Stimulated activated CD4-positive, alpha-beta T cell treated with anti-CD3 and anti-CD28 coated beads, Interleukin-15, amount 100 ng/mL, for 48 hours (primary cell): ENCODE measurements around the gene TRMT2A.

Experiments
- DNase-seq, 2 donors: peaks; one replicate each; pipeline ENCODE4 v3.0.0-alpha.2; 2020; ENCODE audit warnings: low read depth in 2 of 2

The TRMT2A gene

DNA sequence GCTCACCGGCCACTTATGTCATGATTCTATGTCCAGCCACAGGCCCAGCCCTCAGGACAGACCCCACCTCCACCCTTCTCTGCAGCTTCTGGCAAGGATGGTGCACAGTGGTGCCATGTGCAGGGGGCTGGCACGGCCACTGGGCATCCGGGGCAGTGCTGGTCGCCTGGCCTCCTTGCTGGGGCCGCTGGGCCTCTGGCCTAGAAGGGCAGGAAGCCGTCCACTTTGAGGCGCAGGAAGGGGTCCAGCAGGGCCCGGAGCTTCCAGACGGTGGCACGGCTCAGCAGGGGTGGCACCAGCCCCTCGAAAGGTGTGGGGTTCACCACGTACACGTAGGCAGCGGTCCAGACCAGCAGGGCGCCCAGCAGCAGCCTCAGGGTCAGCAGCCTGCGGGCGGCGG, 31.4 kb upstream of the TRMT2A start:
- DNase-seq: no peak

- no peak for DNase-seq
These were observed 30.4 kb upstream of the TRMT2A start for GRCh38 chr22:20147237-20147988.

DNA sequence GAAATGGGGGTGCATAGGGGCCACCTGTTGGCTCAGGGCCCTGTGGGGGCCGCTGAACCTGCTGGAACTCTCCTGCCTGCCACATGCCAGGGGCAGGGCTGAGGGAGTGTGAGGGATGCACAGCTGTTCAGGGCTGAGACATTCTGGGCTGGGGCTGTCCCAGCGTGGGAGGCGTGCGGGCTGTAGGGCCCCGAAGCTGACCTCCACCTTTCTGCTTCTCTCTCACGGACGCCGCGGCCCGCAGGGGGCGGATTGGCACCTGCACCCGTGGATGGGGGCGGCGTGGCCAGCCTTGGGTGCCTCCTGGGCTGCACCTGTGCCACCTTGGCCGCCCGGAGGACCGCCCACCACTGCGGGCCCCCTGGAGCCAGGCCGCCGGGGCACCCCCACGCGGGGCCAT, 29.8 kb upstream of the TRMT2A start:
- no peak for DNase-seq

- no peak for DNase-seq
These were observed 28.8 kb upstream of the TRMT2A start for GRCh38 chr22:20145832-20146223.

- no peak for DNase-seq
These were observed 28.3 kb upstream of the TRMT2A start for GRCh38 chr22:20145206-20145831.

DNA sequence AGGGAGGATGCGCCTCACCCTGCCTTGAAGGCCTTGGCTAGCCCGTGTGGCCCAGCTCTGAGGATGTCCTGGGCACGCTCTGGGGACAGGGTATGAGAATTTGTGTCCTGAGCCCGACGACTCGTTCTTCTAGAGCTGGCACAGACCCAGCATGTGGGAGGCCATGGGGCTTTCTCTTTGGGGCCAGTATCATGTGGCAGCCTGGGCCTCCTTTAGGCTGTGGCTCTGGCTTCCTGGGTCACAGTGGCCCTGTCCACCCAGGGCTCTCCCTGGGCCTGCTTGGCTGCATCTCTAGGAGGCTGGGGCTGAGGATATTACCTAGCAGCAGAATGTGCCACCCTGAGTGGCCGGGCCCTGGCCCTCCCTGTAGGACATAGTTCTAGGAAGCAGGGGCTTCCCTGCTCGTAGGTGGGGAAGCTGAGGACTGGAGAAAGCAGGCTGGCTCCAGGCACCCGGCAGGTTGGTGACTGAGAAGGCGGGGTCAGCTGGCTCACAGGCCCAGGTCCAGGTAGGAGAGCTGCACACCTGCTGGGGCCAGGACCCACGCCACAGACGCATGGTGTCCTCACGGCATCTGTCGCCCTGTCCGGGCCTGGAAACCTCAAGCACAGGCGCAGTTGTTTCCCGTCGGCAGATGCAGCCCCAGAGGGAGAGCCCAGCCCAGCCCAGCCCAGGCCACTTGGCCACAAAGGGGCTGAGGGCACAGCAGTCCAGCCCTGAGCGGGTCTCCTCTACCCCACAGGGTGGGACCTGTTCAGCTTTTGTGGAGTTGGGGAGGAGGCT, 27.0 kb upstream of the TRMT2A start:
- DNase-seq: no peak

DNA sequence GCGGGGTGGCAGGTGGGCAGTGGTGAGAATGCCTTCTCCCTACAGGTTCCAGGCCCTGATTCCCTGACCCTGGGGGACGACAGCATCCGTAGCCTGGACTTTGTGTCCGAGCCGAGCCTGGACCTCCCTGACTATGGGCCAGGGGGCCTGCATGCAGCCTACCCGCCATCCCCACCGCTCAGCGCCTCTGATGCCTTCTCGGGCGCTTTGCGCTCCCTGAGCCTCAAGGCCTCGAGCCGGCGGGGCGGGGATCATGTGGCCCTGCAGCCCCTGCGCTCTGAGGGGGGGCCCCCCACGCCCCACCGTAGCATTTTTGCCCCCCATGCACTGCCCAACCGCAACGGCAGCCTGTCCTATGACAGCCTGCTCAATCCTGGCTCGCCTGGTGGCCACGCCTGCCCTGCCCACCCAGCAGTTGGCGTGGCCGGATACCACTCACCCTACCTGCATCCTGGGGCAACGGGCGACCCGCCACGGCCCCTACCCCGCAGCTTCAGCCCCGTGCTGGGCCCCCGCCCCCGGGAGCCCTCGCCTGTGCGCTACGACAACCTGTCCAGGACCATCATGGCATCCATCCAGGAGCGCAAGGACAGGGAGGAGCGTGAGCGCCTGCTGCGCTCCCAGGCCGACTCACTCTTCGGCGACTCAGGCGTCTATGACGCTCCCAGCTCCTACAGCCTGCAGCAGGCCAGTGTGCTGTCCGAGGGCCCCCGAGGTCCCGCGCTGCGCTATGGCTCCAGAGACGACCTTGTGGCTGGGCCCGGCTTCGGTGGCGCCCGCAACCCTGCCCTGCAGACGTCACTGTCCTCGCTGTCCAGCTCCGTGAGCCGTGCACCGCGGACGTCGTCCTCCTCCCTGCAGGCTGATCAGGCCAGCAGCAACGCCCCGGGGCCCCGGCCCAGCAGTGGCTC, 25.9 kb upstream of the TRMT2A start:
- no peak for DNase-seq

DNA sequence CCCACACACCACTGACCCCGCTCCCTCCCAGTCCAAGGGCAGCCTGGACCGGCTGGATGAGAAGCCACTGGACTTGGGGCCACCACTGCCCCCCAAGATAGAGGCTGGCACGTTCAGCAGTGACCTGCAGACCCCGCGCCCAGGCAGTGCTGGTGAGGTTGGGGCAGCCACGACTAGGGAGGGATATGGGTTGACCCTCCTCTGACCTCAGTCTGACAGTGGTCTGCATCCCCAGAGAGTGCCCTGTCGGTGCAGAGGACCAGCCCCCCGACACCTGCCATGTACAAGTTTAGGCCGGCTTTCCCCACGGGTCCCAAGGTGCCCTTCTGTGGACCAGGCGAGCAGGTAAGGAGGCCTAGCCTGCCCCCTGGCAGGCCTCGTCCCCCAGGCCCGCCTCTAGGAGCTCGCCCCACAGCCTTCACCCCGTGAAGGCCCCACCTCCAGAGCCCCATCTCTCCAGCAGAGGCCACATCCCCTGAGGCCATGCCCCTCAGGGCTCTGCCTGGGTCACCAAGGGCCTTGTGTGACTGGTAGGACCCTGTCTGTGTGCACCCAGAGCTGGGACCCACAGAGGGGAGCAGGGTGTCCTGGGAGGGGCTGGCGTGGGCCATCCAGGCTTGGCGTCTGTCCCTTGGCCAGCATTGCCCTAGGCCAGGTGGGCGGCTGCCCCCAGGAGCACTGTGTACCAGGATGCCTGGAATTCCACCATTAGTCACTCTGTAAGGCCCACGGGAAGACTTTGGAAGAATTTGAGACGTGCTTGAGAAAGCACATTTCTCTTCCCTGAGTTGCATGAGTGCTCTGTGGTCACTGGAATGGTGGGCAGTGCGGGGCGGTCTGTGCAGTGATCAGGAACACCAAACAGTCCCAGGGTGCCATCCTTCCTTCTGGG, 24.4 kb upstream of the TRMT2A start:
- DNase-seq: no peak

DNA sequence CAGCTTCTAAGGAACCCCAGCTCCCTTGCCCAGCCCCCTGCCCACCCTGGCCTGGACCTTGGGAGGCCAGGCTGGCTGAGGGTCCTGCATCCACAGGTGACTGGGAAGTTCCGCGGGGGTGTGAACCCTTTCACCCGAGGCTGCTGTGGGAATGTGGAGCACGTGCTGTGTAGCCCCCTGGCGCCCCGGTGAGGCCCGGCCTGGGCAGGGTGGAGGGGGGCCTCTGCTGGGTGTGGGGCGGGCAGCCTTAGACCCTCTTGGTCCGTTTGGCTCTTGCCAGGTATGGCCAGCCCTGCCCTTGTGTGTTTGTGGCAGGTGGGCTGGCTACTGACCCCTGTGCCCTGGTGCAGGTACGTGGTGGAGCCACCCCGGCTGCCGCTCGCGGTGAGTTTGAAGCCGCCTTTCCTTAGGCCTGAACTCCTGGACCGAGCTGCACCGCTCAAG, 23.5 kb upstream of the TRMT2A start:
- DNase-seq: no peak

DNA sequence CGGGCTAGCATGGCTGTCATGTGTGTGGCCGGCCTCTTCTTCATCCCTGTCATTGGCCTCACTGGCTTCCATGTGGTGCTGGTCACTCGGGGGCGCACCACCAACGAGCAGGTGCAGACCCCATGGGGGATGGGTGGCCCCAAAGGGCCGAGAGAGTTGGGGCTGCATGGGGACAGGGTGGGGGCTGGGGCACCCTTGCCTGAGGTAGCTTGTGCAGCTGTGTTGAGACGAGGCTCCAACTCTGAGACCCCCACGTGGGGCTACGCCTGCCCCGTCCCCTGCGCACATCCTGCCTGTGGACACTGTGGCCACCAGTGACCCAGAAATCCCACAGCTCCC, 23.1 kb upstream of the TRMT2A start:
- DNase-seq: no peak

- DNase-seq: no peak
These were observed 22.5 kb upstream of the TRMT2A start for GRCh38 chr22:20139391-20140106.

GRCh38 chr22:20138868-20139267, 21.8 kb upstream of the TRMT2A start:
- DNase-seq: no peak

- no peak for DNase-seq
These were observed 21.4 kb upstream of the TRMT2A start for GRCh38 chr22:20138417-20138738.

GRCh38 chr22:20137671-20138416, 20.8 kb upstream of the TRMT2A start:
- no peak for DNase-seq

- no peak for DNase-seq
These were observed 20.1 kb upstream of the TRMT2A start for GRCh38 chr22:20137113-20137512.

GRCh38 chr22:20136603-20136873, 19.5 kb upstream of the TRMT2A start:
- no peak for DNase-seq

GRCh38 chr22:20135806-20136602, 19.0 kb upstream of the TRMT2A start:
- DNase-seq: no peak

DNA sequence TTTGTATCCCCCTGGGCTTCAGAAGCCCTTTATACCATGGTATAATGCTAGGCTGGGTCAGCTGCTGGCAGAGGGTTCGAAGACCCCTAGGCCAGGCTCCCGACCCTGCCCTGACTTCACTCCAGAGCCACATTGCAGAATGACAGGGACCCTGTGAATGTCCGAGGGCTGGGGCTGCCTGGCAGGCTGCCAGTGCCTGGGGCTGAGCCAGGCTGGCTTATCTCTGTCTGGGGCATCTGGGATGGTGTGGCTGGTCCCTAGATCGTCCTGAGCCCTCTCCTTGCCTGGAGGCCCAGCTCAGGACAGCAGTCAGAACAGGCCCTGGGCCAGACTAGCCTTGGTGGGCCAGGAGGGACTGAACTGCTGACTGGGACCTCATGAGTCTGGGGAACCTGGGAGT, 18.2 kb upstream of the TRMT2A start:
- no peak for DNase-seq

- no peak for DNase-seq
These were observed 17.0 kb upstream of the TRMT2A start for GRCh38 chr22:20133930-20134549.
